ENCODE measurements around the gene TBC1D30.
"Not testable (repeated sequence)": the region's sequence is repeated elsewhere in the genome, so short reads cannot be mapped to it uniquely, and the experiment has no call there.

The TBC1D30 gene

GRCh38 chr12:64806593-64807460 is 17.6 kb upstream of the TBC1D30 start:
- DNase-seq, result no peak

- DNase-seq, result no peak
Measured at GRCh38 chr12:64808110-64808509, 16.3 kb upstream of the TBC1D30 start.

GRCh38 chr12:64810831-64811230 is 13.6 kb upstream of the TBC1D30 start:
- DNase-seq, result no peak

GRCh38 chr12:64813723-64814122 is 10.7 kb upstream of the TBC1D30 start:
- DNase-seq, result no peak

GRCh38 chr12:64814432-64814831 is 10.0 kb upstream of the TBC1D30 start:
- no peak for DNase-seq

- no peak for DNase-seq
Measured at GRCh38 chr12:64819816-64820402, 4.5 kb upstream of the TBC1D30 start.

GRCh38 chr12:64820593-64820992 is 3.9 kb upstream of the TBC1D30 start:
- no peak for DNase-seq

GRCh38 chr12:64821116-64821630 is 3.3 kb upstream of the TBC1D30 start:
- no peak for DNase-seq

GRCh38 chr12:64824130-64824499 is 332 bp upstream of the TBC1D30 start:
- no peak for DNase-seq

- DNase-seq, result no peak
Measured at GRCh38 chr12:64825143-64826021, 935 bp downstream of the TBC1D30 start.

- DNase-seq, result no peak
Measured at GRCh38 chr12:64826234-64826633, 1.8 kb downstream of the TBC1D30 start.

- no peak for DNase-seq
Measured at GRCh38 chr12:64828713-64829112, 4.3 kb downstream of the TBC1D30 start.

- DNase-seq, result no peak
Measured at GRCh38 chr12:64833928-64834327, 9.5 kb downstream of the TBC1D30 start.

GRCh38 chr12:64835901-64836300 is 11.5 kb downstream of the TBC1D30 start:
- no peak for DNase-seq

- no peak for DNase-seq
Measured at GRCh38 chr12:64836856-64837255, 12.4 kb downstream of the TBC1D30 start.

- DNase-seq, result no peak
Measured at GRCh38 chr12:64837427-64837826, 13.0 kb downstream of the TBC1D30 start.

- no peak for DNase-seq
Measured at GRCh38 chr12:64840119-64840518, 15.7 kb downstream of the TBC1D30 start.

GRCh38 chr12:64840949-64841717 is 16.7 kb downstream of the TBC1D30 start:
- DNase-seq, result no peak

GRCh38 chr12:64848409-64848808 is 24.0 kb downstream of the TBC1D30 start:
- not testable (repeated sequence) for DNase-seq

GRCh38 chr12:64858882-64859605 is 34.6 kb downstream of the TBC1D30 start:
- no peak for DNase-seq

GRCh38 chr12:64860446-64860998 is 36.1 kb downstream of the TBC1D30 start:
- DNase-seq, result no peak
